Stomach (tissue), 9 donors: ENCODE data around the gene DMRTB1. TPM values are rescaled to one million over a fixed set of nuclear protein-coding genes. Genes with fewer than 3 reads are reported as not detected.

ENCODE experiments used
- DNase-seq, 2 donors: peaks; one replicate each; pipeline versions ENCODE4 v3.0.0 to v3.0.0-alpha.2; 2013 to 2019
- H3K27ac ChIP-seq, 5 donors: fragments of 200-600 bp in 4 of 5; sonication (generic) in 4 of 5; one replicate each; pipeline ENCODE4 v1.5.1; 2013 to 2019; ENCODE audit warnings: mild to moderate bottlenecking in 1 of 5, moderate library complexity in 1 of 5
- H3K27me3 ChIP-seq, 3 donors: fragments of 200-600 bp; sonication (generic); one replicate each; pipeline ENCODE4 v1.5.1; 2017 to 2019; ENCODE audit warnings: mixed run types in 1 of 3
- H3K36me3 ChIP-seq, 4 donors: fragments of 200-600 bp; sonication (generic); 1 replicate in 3 of 4; 2 replicates in 1 of 4; pipeline ENCODE4 v1.5.1; 2016 to 2019
- H3K4me1 ChIP-seq, 4 donors: fragments of 200-600 bp; sonication (generic); one replicate each; pipeline ENCODE4 v1.5.1; 2016 to 2019
- H3K4me3 ChIP-seq, 4 donors: fragments of 200-600 bp; sonication (generic) in 3 of 4; one replicate each; pipeline ENCODE4 v1.5.1; 2016 to 2019; ENCODE audit warnings: mild to moderate bottlenecking in 1 of 4
- H3K9me3 ChIP-seq, 4 donors: fragments of 200-600 bp; sonication (generic); one replicate each; pipeline ENCODE4 v1.5.1; 2016 to 2019
- CTCF ChIP-seq, 7 experiments: fragments of 450-650 bp in 4 of 7; fragments of 200-600 bp in 3 of 7; sonication (generic) in 3 of 7; IDR thresholded peaks; one replicate each; pipeline ENCODE4 v1.5.1; 2016 to 2019; ENCODE audit warnings: antibody characterized with exemption in 7 of 7, control low read depth in 2 of 7, mild to moderate bottlenecking in 1 of 7
- EP300 ChIP-seq: sonication (generic); formaldehyde crosslinking; IDR thresholded peaks from one replicate; pipeline ENCODE4 v1.6.1; 2017; ENCODE audit warnings: antibody characterized with exemption
- POLR2A ChIP-seq, 4 donors: fragments of 450-650 bp; IDR thresholded peaks; one replicate each; pipeline ENCODE4 v1.6.1; 2016; ENCODE audit warnings: antibody characterized with exemption in 4 of 4, control low read depth in 2 of 4, mild to moderate bottlenecking in 1 of 4, moderate library complexity in 1 of 4
- POLR2AphosphoS5 ChIP-seq, 3 donors: sonication (generic); formaldehyde crosslinking; IDR thresholded peaks; one replicate each; pipeline ENCODE4 v1.6.1; 2016; ENCODE audit warnings: antibody characterized with exemption in 3 of 3
- WGBS, 5 donors: extraction: QIAGEN DNeasy Blood & Tissue Kit in 3 of 5; methylation state at CpG; one replicate each; pipeline versions ENCODE4 v1.1.5 to v1.1.7; 2013 to 2018; 5-methylcytosine and 5-hydroxymethylcytosine counted together
- intact Hi-C: fragments of 100-400 bp; cut with DNase I; formaldehyde crosslinking; loops from one replicate; pipeline ENCODE4 v1.15.1; 2023; ENCODE audit warnings: low total_unique reads
- polyA plus RNA-seq, 3 donors: library from polyadenylated mRNA; stranded (reverse); fragments of 200-250 nt; gene quantifications; one replicate each; pipeline ENCODE4 v1.2.3, GENCODE V29; 2013
- total RNA-seq, 5 donors: library from RNA; depleted of rRNA; stranded (reverse); fragments of >200 nt; gene quantifications; one replicate each; pipeline versions ENCODE4 v1.1.0 to v1.2.3, GENCODE V29; 2014 to 2016
- donor health status: healthy with polysubstance abuse.
- donor health status: Bipolar disorder and iron deficiency.
- donor health status: healthy.

DMRTB1 gene
- total and polyA plus RNA-seq, 8 donors, result not detected

- intact Hi-C loops, result no loop called here
- Histone ChIP-seq H3K36me3 (no peaks in the 10 kb centered on the region), H3K4me1 (peaks cover 0 to 8% (median 4%) of the 10 kb centered on the region in 4 donors), H3K9me3 (no peaks in the 10 kb centered on the region), H3K27ac (no peak overlapping the region), H3K4me3 (no peak overlapping the region), H3K27me3 (no peaks in the 10 kb centered on the region)
- TF ChIP-seq EP300 (no peak), POLR2AphosphoS5 (IDR thresholded peaks at IDR 0.05) (no peak), CTCF (IDR thresholded peaks at IDR 0.05) (no peak), POLR2A (IDR thresholded peaks at IDR 0.05) (no peak)
- no peak for DNase-seq
- WGBS, 5 donors, result 91 to 97% (median 93%) methylated on average over 9 of the region's 9 CpGs
Measured at GRCh38 chr1:53471000-53471399, 11.8 kb downstream of the DMRTB1 start.

GRCh38 chr1:53473463-53473862 is 14.3 kb downstream of the DMRTB1 start:
- DNase-seq, result no peak
- H3K4me3 ChIP-seq, result no peak overlapping the region
- no peak overlapping the region for H3K27ac ChIP-seq
- TF ChIP-seq POLR2A (IDR thresholded peaks at IDR 0.05) (no peak), POLR2AphosphoS5 (IDR thresholded peaks at IDR 0.05) (no peak)
- no peaks in the 10 kb centered on the region for H3K36me3 ChIP-seq
- H3K9me3 ChIP-seq, result no peaks in the 10 kb centered on the region
- intact Hi-C loops, result no loop called here
- peaks cover 0 to 8% (median 4%) of the 10 kb centered on the region in 4 donors for H3K4me1 ChIP-seq
- no peaks in the 10 kb centered on the region for H3K27me3 ChIP-seq
- WGBS, 5 donors, result 76 to 87% (median 78%) methylated on average over 3 of the region's 3 CpGs

GRCh38 chr1:53475664-53476063 is 16.5 kb downstream of the DMRTB1 start:
- H3K9me3 ChIP-seq, result no peaks in the 10 kb centered on the region
- intact Hi-C loops, result no loop called here
- WGBS, 5 donors, result 66 to 80% (median 74%) methylated on average over 7 of the region's 7 CpGs
- no peak overlapping the region for H3K27ac ChIP-seq
- H3K4me1 ChIP-seq, result no peaks in the 10 kb centered on the region
- H3K4me3 ChIP-seq, result no peak overlapping the region
- H3K36me3 ChIP-seq, result no peaks in the 10 kb centered on the region
- no peak for DNase-seq
- TF ChIP-seq EP300 (no peak), POLR2A (IDR thresholded peaks at IDR 0.05) (no peak), CTCF (IDR thresholded peaks at IDR 0.05) (no peak), POLR2AphosphoS5 (IDR thresholded peaks at IDR 0.05) (no peak)
- H3K27me3 ChIP-seq, result no peaks in the 10 kb centered on the region

- H3K4me1 ChIP-seq, result no peaks in the 10 kb centered on the region
- intact Hi-C loops, result no loop called here
- 71 to 86% (median 80%) methylated on average over 8 of the region's 8 CpGs for WGBS, 5 donors
- H3K9me3 ChIP-seq, result no peaks in the 10 kb centered on the region
- DNase-seq, result no peak
- H3K27ac ChIP-seq, result no peak overlapping the region
- TF ChIP-seq POLR2AphosphoS5 (IDR thresholded peaks at IDR 0.05), result no peak
- no peak for TF ChIP-seq EP300
- no peak for TF ChIP-seq CTCF (IDR thresholded peaks at IDR 0.05)
- no peak for TF ChIP-seq POLR2A (IDR thresholded peaks at IDR 0.05)
- peaks cover 0 to 4% (median 0%) of the 10 kb centered on the region in 3 donors for H3K27me3 ChIP-seq
- no peaks in the 10 kb centered on the region for H3K36me3 ChIP-seq
- H3K4me3 ChIP-seq, result no peak overlapping the region
Measured at GRCh38 chr1:53476579-53476978, 17.4 kb downstream of the DMRTB1 start.

GRCh38 chr1:53477651-53478501 is 18.7 kb downstream of the DMRTB1 start:
- WGBS, 5 donors, result 76 to 85% (median 82%) methylated on average over 10 to 12 of the region's 12 CpGs
- H3K4me3 ChIP-seq, result no peak overlapping the region
- H3K4me1 ChIP-seq, result no peaks in the 10 kb centered on the region
- intact Hi-C loops, result no loop called here
- TF ChIP-seq POLR2A (IDR thresholded peaks at IDR 0.05), result no peak
- peaks cover 0 to 4% (median 0%) of the 10 kb centered on the region in 3 donors for H3K27me3 ChIP-seq
- H3K27ac ChIP-seq, result no peak overlapping the region
- DNase-seq, result peak in 1 of 2 donors; percentile 35
- no peaks in the 10 kb centered on the region for H3K9me3 ChIP-seq
- H3K36me3 ChIP-seq, result no peaks in the 10 kb centered on the region
